Psoas muscle (tissue), 8 donors: ENCODE measurements around the gene ZNF135. TPM values are rescaled to one million over a fixed set of nuclear protein-coding genes. Genes with fewer than 3 reads are reported as not detected.

Experiments used
- ATAC-seq, 4 donors: fragments of 200-7000 bp; cut with Tn5 transposase; one replicate each; pipeline ENCODE4 v1.9.1; 2020; ENCODE audit warnings: moderate library complexity in 3 of 4, mild to moderate bottlenecking in 2 of 4
- DNase-seq, 2 donors: peaks; one replicate each; pipeline ENCODE4 v3.0.0-alpha.2; 2020
- H3K27ac ChIP-seq: fragments of 200-600 bp; one replicate; pipeline ENCODE4 v1.8.0; 2022
- H3K27me3 ChIP-seq, 3 donors: fragments of 200-600 bp in 1 of 3; one replicate each; pipeline versions ENCODE4 v1.6.1 to v1.8.0; 2013 to 2022; ENCODE audit warnings: low read length in 2 of 3, mild to moderate bottlenecking in 2 of 3, moderate library complexity in 1 of 3; ENCODE audit not compliant: insufficient read depth in 3 of 3
- H3K36me3 ChIP-seq, 2 donors: fragments of 200-600 bp in 1 of 2; one replicate each; pipeline versions ENCODE4 v1.6.1 to v1.8.0; 2013 to 2022; ENCODE audit warnings: low read depth in 1 of 2, mild to moderate bottlenecking in 1 of 2, moderate library complexity in 1 of 2; ENCODE audit not compliant: insufficient read depth in 1 of 2
- H3K4me1 ChIP-seq: fragments of 200-600 bp; one replicate; pipeline ENCODE4 v1.8.0; 2022
- H3K4me3 ChIP-seq: fragments of 200-600 bp; one replicate; pipeline ENCODE4 v1.8.0; 2022; ENCODE audit warnings: mild to moderate bottlenecking
- H3K9me3 ChIP-seq: fragments of 200-600 bp; one replicate; pipeline ENCODE4 v1.8.0; 2022
- WGBS, 3 donors: extraction: QIAGEN DNeasy Blood & Tissue Kit; methylation state at CpG; one replicate each; pipeline versions ENCODE4 v1.1.6 to v1.1.7; 2013; 5-methylcytosine and 5-hydroxymethylcytosine counted together
- intact Hi-C, 2 donors: fragments of 100-400 bp; cut with DNase I; formaldehyde crosslinking; loops; one replicate each; pipeline versions ENCODE4 v1.11.0 to v1.14.2; 2022
- polyA plus RNA-seq, 3 donors: library from polyadenylated mRNA; stranded (reverse); fragments of 200-250 nt; gene quantifications; one replicate each; pipeline ENCODE4 v1.2.3, GENCODE V29; 2013
- total RNA-seq, 4 donors: library from RNA; stranded (reverse); fragmentation: NEBNext Ultra II Directional in 2 of 4; extraction: Animal tissue kit (Norgen Biotek cat#: 25700) in 2 of 4; gene quantifications; one replicate each; pipeline versions ENCODE4 v1.2.1 to v1.2.4, GENCODE V29; 2021 to 2023
- TF ChIP-seq, protein P1 (sequence below): fragments of 200-600 bp; IDR thresholded peaks from one replicate; pipeline ENCODE4 v1.8.0; 2022; ENCODE audit warnings: antibody characterized with exemption
- donor health status: healthy with polysubstance abuse.
- donor health status: DM: no; HTN: no; CAD: no; lungs with moderate emphysema.
- donor health status: Bipolar disorder and iron deficiency.
- donor health status: healthy.
- donor health status: DM: yes; HTN: yes; CAD: no.
- donor health status: DM: no; HTN: no; CAD: no.
- donor health status: DM: no; HTN: no; CAD: no.
- donor health status: DM: yes; HTN: yes; CAD: no.

ZNF135 gene
- total and polyA plus RNA-seq, 7 donors: 0.87 to 1.7 (median 1.2) TPM

DNA sequence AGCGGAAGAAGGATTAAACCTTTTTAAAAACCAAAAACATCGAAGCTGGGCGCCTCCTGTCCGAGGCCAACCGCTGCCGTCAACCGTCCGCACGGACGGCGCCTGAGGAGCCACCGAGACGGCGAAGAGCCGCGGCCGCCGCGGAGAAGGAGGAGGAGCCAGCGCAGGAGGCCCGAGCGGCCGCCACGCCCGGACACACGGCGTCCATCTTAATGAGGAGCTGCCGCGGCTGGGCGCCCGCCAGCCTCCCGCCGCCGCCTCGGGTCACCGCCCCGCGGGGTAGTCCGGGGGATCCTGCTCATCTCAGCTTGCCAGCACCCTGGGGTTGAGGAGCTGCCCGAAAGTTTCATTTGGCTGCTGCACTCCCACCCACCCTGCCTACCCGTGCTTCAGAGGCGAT lies 14.7 kb upstream of the ZNF135 start:
- Histone ChIP-seq H3K27ac (no peak overlapping the region), H3K9me3 (peaks cover 28% of the 10 kb centered on the region), H3K36me3 (no peaks in the 10 kb centered on the region), H3K27me3 (peaks cover 0 to 8% (median 0%) of the 10 kb centered on the region in 3 donors), H3K4me3 (no peak overlapping the region), H3K4me1 (no peaks in the 10 kb centered on the region)
- 53 to 80% (median 68%) methylated on average over 37 to 42 of the region's 42 CpGs for WGBS, 3 donors
- DNase-seq (no peak), ATAC-seq (no peak)
- intact Hi-C loops: no loop called here
- TF ChIP-seq, protein P1, sequence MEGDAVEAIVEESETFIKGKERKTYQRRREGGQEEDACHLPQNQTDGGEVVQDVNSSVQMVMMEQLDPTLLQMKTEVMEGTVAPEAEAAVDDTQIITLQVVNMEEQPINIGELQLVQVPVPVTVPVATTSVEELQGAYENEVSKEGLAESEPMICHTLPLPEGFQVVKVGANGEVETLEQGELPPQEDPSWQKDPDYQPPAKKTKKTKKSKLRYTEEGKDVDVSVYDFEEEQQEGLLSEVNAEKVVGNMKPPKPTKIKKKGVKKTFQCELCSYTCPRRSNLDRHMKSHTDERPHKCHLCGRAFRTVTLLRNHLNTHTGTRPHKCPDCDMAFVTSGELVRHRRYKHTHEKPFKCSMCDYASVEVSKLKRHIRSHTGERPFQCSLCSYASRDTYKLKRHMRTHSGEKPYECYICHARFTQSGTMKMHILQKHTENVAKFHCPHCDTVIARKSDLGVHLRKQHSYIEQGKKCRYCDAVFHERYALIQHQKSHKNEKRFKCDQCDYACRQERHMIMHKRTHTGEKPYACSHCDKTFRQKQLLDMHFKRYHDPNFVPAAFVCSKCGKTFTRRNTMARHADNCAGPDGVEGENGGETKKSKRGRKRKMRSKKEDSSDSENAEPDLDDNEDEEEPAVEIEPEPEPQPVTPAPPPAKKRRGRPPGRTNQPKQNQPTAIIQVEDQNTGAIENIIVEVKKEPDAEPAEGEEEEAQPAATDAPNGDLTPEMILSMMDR: no peak

DNA sequence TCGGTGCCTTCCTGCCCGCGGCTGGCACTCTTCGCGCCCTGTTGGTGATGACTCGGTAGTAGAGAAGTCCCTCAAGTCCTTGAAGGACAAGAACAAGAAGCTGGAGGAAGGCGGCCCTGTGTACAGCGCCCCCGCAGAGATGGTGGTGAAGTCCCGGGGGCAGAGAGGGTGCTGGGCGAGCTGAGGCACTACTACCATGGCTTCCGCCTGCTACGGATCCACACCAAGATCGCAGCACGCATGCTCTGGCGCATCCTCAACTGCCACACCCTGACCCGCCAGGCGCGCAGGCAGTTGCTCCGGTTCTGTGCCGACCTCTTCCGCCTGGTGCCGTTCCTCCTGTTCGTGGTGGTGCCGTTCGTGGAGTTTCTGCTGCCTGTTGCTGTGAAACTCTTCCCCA lies 14.2 kb upstream of the ZNF135 start:
- Histone ChIP-seq H3K27me3 (peaks cover 0 to 8% (median 0%) of the 10 kb centered on the region in 3 donors), H3K4me1 (no peaks in the 10 kb centered on the region), H3K36me3 (no peaks in the 10 kb centered on the region), H3K27ac (no peak overlapping the region), H3K4me3 (no peak overlapping the region), H3K9me3 (peaks cover 28% of the 10 kb centered on the region)
- DNase-seq (no peak), ATAC-seq (no peak)
- intact Hi-C loops: no loop called here
- 91 to 95% (median 93%) methylated on average over 26 of the region's 26 CpGs for WGBS, 3 donors
- TF ChIP-seq, protein P1: no peak

DNA sequence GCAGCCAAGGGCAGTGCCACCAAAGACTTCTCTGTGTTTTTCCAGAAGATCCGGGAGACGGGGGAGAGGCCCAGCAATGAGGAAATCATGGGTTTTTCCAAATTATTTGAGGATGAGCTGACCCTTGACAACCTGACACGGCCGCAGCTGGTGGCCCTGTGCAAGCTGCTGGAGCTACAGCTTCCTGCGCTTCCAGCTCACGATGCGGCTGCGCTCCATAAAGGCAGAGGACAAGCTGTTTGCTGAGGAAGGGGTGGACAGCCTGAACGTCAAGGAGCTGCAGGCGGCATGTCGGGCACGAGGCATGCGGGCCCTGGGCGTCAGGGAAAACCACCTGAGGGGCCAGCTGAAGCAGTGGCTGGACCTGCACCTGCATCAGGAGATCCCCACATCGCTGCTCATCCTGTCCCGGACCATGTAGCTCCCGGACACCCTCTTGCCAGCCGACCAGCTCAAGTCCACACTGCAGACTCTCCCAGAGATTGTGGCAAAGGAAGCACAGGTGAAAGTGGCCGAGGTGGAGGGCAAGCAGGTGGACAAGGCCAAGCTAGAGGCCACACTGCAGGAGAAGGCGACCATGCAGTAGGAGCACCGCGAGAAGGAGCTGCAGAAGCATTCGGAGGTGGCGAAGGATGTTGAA lies 13.6 kb upstream of the ZNF135 start:
- TF ChIP-seq, protein P1: no peak
- Histone ChIP-seq H3K4me1 (no peaks in the 10 kb centered on the region), H3K36me3 (no peaks in the 10 kb centered on the region), H3K27ac (no peak overlapping the region), H3K27me3 (peaks cover 0 to 8% (median 0%) of the 10 kb centered on the region in 3 donors), H3K4me3 (no peak overlapping the region), H3K9me3 (peaks cover 28% of the 10 kb centered on the region)
- whole genome bisulfite sequencing, 3 donors: 93 to 95% (median 94%) methylated on average over 24 of the region's 24 CpGs
- no peak for DNase-seq
- intact Hi-C loops: no loop called here
- ATAC-seq: no peak

DNA sequence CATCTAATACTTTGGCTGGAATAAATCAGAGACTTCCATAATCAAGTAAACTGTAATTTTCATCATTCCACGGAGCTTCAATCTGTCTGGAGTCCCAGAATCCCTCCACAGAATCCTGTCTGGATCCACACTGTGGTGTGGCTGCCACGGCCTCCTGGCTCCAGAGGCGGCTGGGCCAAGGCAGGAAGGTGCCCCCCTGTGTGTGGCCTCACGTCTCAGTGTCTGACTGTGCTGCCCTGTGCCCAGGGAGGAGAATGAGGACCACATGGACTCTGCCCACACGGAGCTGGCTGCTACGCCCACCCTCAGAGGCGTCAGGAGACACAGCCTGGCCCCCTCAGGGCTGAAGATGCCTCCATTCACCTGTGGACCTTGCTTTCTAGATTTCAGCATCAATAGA lies 12.2 kb upstream of the ZNF135 start:
- WGBS, 3 donors: 87 to 92% (median 89%) methylated on average over 7 of the region's 7 CpGs
- ATAC-seq: no peak
- Histone ChIP-seq H3K27ac (no peak overlapping the region), H3K4me3 (no peak overlapping the region), H3K36me3 (no peaks in the 10 kb centered on the region), H3K4me1 (no peaks in the 10 kb centered on the region), H3K27me3 (peaks cover 0 to 6% (median 0%) of the 10 kb centered on the region in 3 donors), H3K9me3 (peaks cover 31% of the 10 kb centered on the region)
- TF ChIP-seq, protein P1: no peak
- intact Hi-C loops: no loop called here
- no peak for DNase-seq

GRCh38 chr19:58047672-58048071 lies 11.4 kb upstream of the ZNF135 start:
- WGBS, 3 donors: 92 to 94% (median 93%) methylated on average over 12 of the region's 12 CpGs
- Histone ChIP-seq H3K27ac (no peak overlapping the region), H3K36me3 (no peaks in the 10 kb centered on the region), H3K4me3 (no peak overlapping the region), H3K9me3 (peaks cover 34% of the 10 kb centered on the region), H3K4me1 (no peaks in the 10 kb centered on the region), H3K27me3 (peaks cover 0 to 6% (median 0%) of the 10 kb centered on the region in 3 donors)
- intact Hi-C loops: no loop called here
- TF ChIP-seq, protein P1: no peak
- DNase-seq: no peak
- no peak for ATAC-seq
